ENCODE results near the gene UBE2S. TPM values are rescaled to one million over a fixed set of nuclear protein-coding genes. Genes with fewer than 3 reads are reported as not detected.
A peak's percentile ranks its signal among the peaks of the same experiment; 100 is the strongest.

Gene UBE2S
- total RNA-seq, 1 donor from 2014 or later = 224 TPM

DNA sequence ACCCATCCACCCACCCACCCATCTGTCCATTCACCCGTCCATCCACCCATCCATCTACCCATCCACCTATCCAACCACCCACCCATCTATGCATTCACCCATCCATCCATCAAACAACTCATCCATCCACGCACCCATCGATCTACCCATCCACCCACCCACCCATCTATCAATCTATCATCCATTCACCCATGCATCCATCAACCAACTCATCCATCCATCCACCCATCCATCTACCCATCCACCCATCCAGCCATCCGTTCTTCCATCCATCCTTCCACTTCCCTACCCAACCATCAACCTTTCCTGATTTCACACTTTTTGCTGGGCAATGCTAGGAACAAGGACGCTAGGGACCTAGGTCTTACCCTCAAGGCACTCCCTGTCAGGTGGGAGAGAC is 25.6 kb downstream of the UBE2S start:
- Mint-ChIP-seq H3K9me3 (no peaks in the 10 kb centered on the region), H3K4me1 (ENCODE audit: low read depth) (peaks cover 18% of the 10 kb centered on the region), H3K36me3 (ENCODE audit: low read depth) (peaks cover 15% of the 10 kb centered on the region), H3K27ac (peak overlapping the region; percentile 60), H3K27me3 (ENCODE audit: insufficient read depth) (no peaks in the 10 kb centered on the region), H3K4me3 (peak overlapping the region; percentile 92)
- no peak for DNase-seq (ENCODE audit: low spot score)
- intact Hi-C loops (cut with micrococcal nuclease) = no loop called here

DNA sequence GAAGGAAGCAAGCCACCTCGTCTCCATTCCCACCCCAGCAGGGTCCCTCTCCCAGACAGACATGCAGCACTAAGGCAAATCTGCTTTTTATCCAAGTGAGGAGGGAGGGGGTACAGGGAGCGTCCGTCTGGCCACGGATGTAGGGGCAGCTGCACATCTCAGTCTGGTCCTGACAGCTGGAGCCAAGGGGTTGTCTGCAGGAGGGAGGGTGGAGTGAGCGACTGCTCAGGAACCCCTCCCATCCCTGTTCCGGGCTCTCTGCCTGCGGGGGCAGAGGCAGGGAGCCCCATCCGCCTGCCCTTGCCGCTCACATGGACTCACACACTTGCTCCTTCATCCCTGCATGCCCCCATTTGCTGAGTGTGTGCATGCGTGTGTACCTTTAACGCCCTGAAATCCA is 28.4 kb downstream of the UBE2S start:
- Mint-ChIP-seq H3K4me1 (ENCODE audit: low read depth) (peaks cover 10% of the 10 kb centered on the region), H3K27me3 (ENCODE audit: insufficient read depth) (peaks cover 6% of the 10 kb centered on the region), H3K4me3 (no peak overlapping the region), H3K27ac (no peak overlapping the region), H3K36me3 (ENCODE audit: low read depth) (peaks cover 4% of the 10 kb centered on the region), H3K9me3 (no peaks in the 10 kb centered on the region)
- DNase-seq (ENCODE audit: low spot score) = no peak
- intact Hi-C loops (cut with micrococcal nuclease) = no loop called here

DNA sequence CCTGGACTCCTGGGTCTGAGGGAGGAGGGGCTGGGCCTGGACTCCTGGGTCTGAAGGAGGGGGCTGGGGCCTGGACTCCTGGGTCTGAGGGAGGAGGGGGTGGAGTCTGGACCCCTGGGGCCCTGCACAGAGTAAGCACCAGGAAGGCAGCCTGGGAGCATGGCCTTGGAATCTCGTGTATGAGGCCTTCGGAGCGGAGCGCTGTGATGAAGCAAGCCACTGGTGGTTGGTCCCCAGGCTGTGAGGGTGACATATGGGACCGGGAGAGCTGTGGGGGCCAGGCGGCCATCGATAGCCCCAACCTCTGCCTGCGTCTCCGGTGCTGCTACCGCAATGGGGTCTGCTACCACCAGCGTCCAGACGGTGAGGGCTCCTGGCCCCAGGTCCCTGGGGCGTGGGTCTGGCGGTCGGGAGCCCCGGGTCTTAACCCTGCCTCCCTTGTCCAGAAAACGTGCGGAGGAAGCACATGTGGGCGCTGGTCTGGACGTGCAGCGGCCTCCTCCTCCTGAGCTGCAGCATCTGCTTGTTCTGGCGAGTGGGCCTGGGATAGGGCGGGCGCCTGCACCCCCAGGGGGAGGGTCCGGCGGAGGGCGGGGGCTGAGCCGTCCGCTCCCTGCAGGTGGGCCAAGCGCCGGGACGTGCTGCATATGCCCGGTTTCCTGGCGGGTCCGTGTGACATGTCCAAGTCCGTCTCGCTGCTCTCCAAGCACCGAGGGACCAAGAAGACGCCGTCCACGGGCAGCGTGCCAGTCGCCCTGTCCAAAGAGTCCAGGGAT is 30.0 kb downstream of the UBE2S start:
- no peak overlapping the region for H3K27ac Mint-ChIP-seq

DNA sequence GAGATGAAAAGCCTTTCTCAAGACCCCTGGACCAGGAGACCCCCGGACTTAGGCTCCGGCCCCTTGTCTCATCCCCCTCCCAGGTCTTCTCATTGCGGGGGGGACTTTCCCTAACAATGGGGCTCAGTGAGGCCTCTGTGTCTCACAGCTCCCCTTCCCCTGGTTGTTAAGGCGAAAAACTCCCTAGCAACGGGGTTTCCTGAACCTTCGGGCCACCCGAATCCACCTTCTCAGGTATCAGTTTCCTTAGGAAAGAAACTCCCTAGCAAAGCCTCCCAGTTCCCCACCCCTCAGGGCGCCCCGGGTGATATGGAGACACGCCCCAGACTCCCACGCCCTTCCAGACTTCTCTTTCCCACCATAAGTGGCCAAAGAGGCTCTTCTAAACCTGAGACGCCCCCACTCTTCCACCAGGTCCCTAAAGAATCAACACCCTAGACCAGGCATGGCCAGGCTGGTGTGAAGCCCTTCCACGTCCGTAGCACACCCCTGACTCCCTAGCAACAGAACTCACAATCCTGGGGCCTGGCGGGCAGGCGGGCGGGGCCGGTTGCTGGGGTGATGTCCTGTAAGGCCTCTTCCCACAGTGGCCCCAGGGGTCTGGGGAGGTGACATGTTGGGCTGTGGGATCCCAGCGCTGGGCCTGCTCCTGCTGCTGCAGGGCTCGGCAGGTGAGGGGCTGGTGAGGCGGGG is 31.2 kb downstream of the UBE2S start, which contains the start of gene TMEM190:
TMEM190 (plus strand) TSS at position 586 of the 693 bp plus-strand sequence; CDS start at position 614, 28 bp downstream.
- intact Hi-C loops (cut with micrococcal nuclease) = no loop called here
- no peaks in the 10 kb centered on the region for H3K9me3 Mint-ChIP-seq
- peaks cover 21% of the 10 kb centered on the region for H3K27me3 Mint-ChIP-seq (ENCODE audit: insufficient read depth)
- H3K4me1 Mint-ChIP-seq (ENCODE audit: low read depth) = no peaks in the 10 kb centered on the region
- no peak for DNase-seq (ENCODE audit: low spot score)
- H3K27ac Mint-ChIP-seq = no peak within 1 kb of the TSS
- H3K4me3 Mint-ChIP-seq = no peak within 1 kb of the TSS
- H3K36me3 Mint-ChIP-seq (ENCODE audit: low read depth) = no peaks in the 10 kb centered on the region

More for the DNA sequence above, 30.0 kb downstream of the UBE2S start:
- H3K4me1 Mint-ChIP-seq (ENCODE audit: low read depth) = peaks cover 8% of the 10 kb centered on the region
- H3K4me3 Mint-ChIP-seq = no peak overlapping the region
- DNase-seq (ENCODE audit: low spot score) = no peak
- intact Hi-C loops (cut with micrococcal nuclease) = no loop called here
- H3K36me3 Mint-ChIP-seq (ENCODE audit: low read depth) = peaks cover 3% of the 10 kb centered on the region
- H3K9me3 Mint-ChIP-seq = no peaks in the 10 kb centered on the region
- peaks cover 12% of the 10 kb centered on the region for H3K27me3 Mint-ChIP-seq (ENCODE audit: insufficient read depth)

DNA sequence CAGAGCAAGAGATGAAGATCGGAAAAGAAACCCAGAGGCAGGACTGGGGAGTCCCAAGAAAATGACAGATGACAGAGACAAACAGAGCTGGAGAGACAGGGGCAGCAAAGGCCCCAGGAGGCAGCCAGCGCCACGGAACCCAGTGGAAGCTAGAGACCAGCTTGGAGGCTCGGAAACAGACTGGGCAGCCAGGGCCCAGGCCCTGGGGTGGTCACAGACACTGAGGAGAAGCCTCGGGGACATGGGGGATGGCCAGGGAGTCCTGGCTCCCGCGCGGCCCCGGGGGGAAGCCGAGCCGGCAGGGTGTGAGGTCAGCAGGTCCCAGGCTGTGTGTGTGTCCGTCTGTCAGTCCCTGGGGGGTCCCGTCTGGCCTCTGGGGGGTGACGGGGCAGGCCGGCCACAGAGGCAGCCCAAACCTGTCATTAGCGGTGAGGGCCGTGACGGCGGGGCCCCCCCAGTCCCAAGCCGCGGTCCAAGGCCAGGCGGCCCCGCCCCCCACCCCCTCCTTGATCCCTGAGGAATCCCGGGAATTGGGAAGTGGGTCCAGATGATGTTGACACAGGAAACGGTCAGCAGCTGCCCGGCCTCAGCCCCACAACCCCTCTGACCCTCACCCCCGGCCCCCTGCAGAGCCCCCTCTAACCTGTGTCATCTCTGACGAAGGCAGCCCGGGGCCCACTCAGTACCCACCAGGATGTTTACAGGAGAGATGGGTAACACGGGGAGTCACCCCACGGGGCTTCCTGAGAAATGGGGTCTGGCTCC is 33.4 kb downstream of the UBE2S start:
- Mint-ChIP-seq H3K36me3 (ENCODE audit: low read depth) (peaks cover 2% of the 10 kb centered on the region), H3K4me3 (no peak overlapping the region), H3K9me3 (no peaks in the 10 kb centered on the region), H3K4me1 (ENCODE audit: low read depth) (peaks cover 5% of the 10 kb centered on the region), H3K27me3 (ENCODE audit: insufficient read depth) (peaks cover 35% of the 10 kb centered on the region), H3K27ac (no peak overlapping the region)
- no peak for DNase-seq (ENCODE audit: low spot score)
- intact Hi-C loops (cut with micrococcal nuclease) = no loop called here

DNA sequence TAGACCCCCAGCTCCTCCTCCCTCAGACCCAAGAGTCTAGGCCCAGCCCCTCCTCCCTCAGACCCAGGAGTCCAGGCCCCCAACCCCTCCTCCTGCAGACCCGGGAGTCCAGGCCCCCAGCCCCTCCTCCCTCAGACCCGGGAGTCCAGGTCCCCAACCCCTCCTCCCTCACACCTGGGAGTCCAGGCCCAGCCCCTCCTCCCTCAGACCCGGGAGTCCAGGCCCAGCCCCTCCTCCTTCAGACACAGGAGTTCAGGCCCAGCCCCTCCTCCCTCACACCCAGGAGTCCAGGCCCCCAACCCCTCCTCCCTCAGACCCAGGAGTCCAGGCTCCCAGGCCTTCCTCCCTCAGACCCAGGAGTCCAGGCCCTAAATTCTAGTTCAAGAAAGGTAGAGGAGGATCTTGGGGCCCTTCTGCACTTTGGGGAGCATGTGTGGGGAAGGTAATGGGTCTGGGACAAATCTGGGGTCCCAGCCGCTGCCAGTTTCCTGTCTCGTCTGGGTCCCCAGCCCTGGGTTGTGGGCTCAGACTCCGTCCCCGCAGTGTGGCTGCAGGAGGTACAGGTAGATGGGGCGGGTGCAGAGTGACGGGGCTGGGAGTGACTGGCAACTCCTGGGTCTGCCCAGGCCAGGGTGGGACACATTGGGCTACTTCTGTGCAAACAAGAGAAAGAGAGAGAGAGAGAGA is 34.1 kb downstream of the UBE2S start:
- Mint-ChIP-seq H3K4me3 (no peak overlapping the region), H3K9me3 (no peaks in the 10 kb centered on the region), H3K36me3 (ENCODE audit: low read depth) (peaks cover 2% of the 10 kb centered on the region), H3K27ac (no peak overlapping the region), H3K27me3 (ENCODE audit: insufficient read depth) (peaks cover 40% of the 10 kb centered on the region), H3K4me1 (ENCODE audit: low read depth) (peaks cover 5% of the 10 kb centered on the region)
- intact Hi-C loops (cut with micrococcal nuclease) = no loop called here
- DNase-seq (ENCODE audit: low spot score) = no peak

DNA sequence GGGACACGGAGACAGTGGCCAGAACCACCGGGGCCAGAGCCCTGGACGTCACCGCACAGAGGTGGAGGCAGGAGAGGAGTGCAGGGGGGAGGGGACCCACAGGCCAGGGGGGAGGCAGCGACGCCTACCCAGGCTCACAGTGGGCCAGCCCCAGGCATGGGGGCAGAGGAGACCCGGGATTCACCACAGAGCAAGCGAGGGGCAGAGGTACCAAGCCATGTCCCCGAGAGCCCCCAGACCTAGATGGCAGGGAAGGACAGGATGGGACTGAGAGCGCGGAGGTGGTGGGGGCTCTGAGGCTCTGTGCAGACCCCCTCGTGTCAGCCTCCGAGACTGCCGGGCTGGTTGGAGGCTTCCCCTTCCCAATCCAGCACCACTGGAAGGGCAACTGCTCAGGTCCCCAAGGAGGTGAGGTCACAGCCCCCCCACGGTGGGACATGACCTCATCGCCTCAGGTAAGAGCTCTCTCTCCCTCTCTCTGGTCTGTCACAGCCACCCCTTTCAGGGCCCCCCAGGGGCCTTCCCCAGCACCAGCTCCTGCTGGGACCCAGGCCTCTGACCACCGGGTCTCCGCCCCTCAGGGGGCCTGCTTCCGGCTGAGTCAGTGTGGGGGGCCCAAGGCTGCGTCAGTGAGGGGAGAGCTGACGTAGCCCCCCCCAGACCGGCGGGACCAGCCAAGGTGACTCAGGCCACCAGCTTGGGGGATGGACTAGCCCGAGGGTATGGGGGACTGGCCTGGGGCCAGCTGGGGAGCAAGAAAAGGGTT is 35.1 kb downstream of the UBE2S start:
- Mint-ChIP-seq H3K4me1 (ENCODE audit: low read depth) (peaks cover 5% of the 10 kb centered on the region), H3K36me3 (ENCODE audit: low read depth) (peaks cover 2% of the 10 kb centered on the region), H3K27me3 (ENCODE audit: insufficient read depth) (peaks cover 43% of the 10 kb centered on the region), H3K4me3 (no peak overlapping the region), H3K9me3 (no peaks in the 10 kb centered on the region), H3K27ac (no peak overlapping the region)
- intact Hi-C loops (cut with micrococcal nuclease) = no loop called here
- DNase-seq (ENCODE audit: low spot score) = no peak

DNA sequence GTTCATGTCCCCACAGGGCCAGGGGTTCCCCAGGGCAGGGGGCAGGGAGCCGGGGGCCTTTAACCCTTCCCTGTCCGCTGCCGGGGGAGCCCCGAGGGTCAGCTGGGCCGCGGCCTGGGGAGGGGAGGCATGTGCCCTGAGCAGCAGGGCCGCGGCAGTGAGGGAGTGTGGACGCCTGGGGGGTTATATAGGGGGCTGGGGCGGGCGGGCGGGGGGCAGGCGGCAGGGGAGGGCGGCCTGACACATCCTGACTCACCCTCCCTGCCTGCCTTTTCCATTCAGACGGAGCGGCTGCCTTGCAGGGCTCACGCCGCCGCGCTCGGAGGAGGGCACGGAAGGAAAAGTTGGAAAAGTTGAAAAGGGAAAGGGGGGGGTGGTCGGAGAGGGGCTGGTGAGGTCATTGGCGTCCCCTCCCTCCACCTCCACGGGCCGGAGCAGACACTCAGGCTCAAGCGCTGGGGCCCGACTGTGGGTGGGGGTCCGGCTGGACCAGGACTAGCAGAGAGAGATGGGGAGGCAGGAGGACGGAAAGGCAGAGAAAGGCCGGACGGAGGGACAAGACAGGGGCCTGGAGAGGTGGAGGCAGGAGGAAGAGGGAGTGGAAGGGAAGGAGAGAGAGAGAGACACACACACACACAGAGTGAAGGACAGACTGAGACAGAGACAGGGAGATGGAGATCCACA is 37.1 kb downstream of the UBE2S start, which contains the start of gene IL11:
IL11 (minus strand) TSS at position 159 of the 684 bp plus-strand sequence; CDS start at position 6, 153 bp downstream.
- H3K4me1 Mint-ChIP-seq (ENCODE audit: low read depth) = peaks cover 5% of the 10 kb centered on the region
- no peak within 1 kb of the TSS for H3K27ac Mint-ChIP-seq
- H3K9me3 Mint-ChIP-seq = no peaks in the 10 kb centered on the region
- peaks cover 2% of the 10 kb centered on the region for H3K36me3 Mint-ChIP-seq (ENCODE audit: low read depth)
- peak within 1 kb of the TSS; percentile 54 for H3K4me3 Mint-ChIP-seq
- intact Hi-C loops (cut with micrococcal nuclease) = no loop called here
- no peak for DNase-seq (ENCODE audit: low spot score)
- H3K27me3 Mint-ChIP-seq (ENCODE audit: insufficient read depth) = peaks cover 41% of the 10 kb centered on the region

DNA sequence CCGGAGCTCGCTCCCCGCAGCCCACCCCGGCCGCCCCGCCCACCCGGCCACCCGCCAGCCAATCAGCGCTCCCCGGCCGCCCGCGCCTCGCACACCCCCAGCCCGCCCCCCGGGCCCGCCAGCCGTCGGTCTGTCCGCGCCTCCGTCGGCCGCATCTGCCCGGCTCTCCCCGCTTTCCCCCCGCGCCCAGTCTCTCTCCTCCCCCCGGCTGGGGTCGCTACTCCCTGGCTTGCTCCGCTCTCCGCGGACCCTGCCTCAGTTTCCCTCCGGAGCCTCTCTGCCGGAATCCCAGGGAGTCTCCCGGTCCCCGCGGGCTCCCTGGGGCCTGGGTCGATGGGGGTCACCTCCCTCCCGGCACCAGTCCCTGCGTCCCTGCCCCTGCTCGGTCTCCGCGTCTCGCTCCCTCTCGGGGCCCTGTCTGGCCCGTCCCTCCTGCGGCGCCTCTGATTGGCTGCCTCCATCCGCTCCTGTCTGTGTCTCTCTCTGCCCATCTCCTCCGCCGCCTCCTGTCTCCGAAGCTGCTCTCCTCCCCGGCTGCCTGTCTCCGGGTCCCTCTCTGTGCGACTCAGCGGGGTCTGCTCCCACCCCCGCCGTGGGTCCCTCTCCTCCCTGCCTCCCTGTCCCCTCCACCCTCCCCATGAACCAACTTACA is 37.8 kb downstream of the UBE2S start:
- Mint-ChIP-seq H3K9me3 (no peaks in the 10 kb centered on the region), H3K4me1 (ENCODE audit: low read depth) (peaks cover 5% of the 10 kb centered on the region), H3K4me3 (peak overlapping the region; percentile 54), H3K27ac (no peak overlapping the region), H3K27me3 (ENCODE audit: insufficient read depth) (peaks cover 44% of the 10 kb centered on the region), H3K36me3 (ENCODE audit: low read depth) (peaks cover 2% of the 10 kb centered on the region)
- intact Hi-C loops (cut with micrococcal nuclease) = loop anchor here (2.0 kb wide), 1 partner anchor 15 kb away; the partner anchor contains the start of gene COX6B2
- no peak for DNase-seq (ENCODE audit: low spot score)

DNA sequence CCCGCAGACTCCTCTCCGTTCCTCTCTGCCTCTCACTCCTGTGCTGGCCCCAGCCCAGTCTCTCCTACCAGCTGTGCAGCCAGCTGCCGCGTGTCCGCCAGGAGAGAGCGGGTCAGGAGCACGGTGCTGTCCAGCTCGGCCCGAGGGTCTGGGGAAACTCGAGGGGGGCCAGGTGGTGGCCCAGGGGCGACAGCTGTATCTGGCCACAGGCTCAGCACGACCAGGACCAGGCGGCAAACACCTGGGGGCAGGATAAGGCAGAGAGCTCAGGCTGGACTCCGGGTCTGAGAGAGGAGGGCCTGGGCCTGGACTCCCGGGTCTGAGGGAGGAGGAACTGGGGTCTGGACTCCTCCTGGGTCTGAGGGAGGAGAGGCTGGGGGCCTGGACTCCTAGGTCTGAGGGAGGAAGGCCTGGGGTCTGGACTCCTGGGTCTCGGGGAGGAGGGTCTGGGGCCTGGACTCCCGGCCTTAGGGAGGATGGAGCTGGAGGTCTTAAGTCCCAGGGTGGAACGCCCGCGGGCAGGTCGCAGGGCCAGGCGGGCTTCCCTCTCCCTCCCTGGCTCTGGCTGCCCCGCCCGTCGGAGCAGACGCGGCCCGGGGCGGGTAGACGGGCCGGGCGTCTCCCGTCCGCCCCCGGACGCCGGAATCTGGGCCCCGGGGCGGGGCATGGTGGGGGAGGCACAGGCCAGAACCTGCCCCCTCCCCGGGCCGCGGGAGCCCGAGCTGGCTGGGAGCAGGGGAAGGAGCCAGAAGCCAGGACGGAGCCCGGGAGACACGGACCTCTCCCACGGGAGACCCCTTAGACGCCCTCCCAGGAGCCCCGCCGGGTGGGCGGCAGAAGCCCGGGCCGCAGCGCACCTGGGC is 38.7 kb downstream of the UBE2S start:
- no peaks in the 10 kb centered on the region for H3K9me3 Mint-ChIP-seq
- no peak overlapping the region for H3K4me3 Mint-ChIP-seq
- H3K27ac Mint-ChIP-seq = no peak overlapping the region
- peaks cover 41% of the 10 kb centered on the region for H3K27me3 Mint-ChIP-seq (ENCODE audit: insufficient read depth)
- peaks cover 2% of the 10 kb centered on the region for H3K36me3 Mint-ChIP-seq (ENCODE audit: low read depth)
- DNase-seq (ENCODE audit: low spot score) = no peak
- H3K4me1 Mint-ChIP-seq (ENCODE audit: low read depth) = peaks cover 5% of the 10 kb centered on the region
- intact Hi-C loops (cut with micrococcal nuclease) = loop anchor here (2.0 kb wide), 1 partner anchor 14 kb away; the partner anchor contains the start of gene COX6B2
